Measurements from ENCODE around the gene NR1I2. TPM values are rescaled to one million over a fixed set of nuclear protein-coding genes. Genes with fewer than 3 reads are reported as not detected.

The NR1I2 gene
- total RNA-seq, 1 donor = not detected

Other genes with a start within 250 kb of the NR1I2 start
- 5.9 TPM for gene CD80, start 222.5 kb upstream of the NR1I2 start, total RNA-seq
- gene ADPRH, start 202.6 kb upstream of the NR1I2 start, total RNA-seq = 4.5 TPM
- 2.7 TPM for gene PLA1A, start 184.2 kb upstream of the NR1I2 start, total RNA-seq
- 21.5 TPM for gene POPDC2, start 121.5 kb upstream of the NR1I2 start, total RNA-seq
- gene COX17, start 104.7 kb upstream of the NR1I2 start, total RNA-seq = 21.5 TPM
- 0.21 TPM for gene CFAP91, start 79.1 kb upstream of the NR1I2 start, total RNA-seq